Mucosa of rectum (tissue), 2 donors: ENCODE measurements around the gene LPP.

ENCODE experiments used
- H3K27ac ChIP-seq, 2 donors: one replicate each; pipeline ENCODE4 v1.7.0; 2013; ENCODE audit warnings: inconsistent platforms in 2 of 2, low read depth in 2 of 2, low read length in 2 of 2
- H3K27me3 ChIP-seq, 2 donors: one replicate each; pipeline ENCODE4 v1.7.0; 2013; ENCODE audit warnings: low read length in 2 of 2; ENCODE audit not compliant: control insufficient read depth in 2 of 2, insufficient read depth in 2 of 2
- H3K36me3 ChIP-seq, 2 donors: one replicate each; pipeline ENCODE4 v1.7.0; 2013; ENCODE audit warnings: low read length in 2 of 2; ENCODE audit not compliant: control insufficient read depth in 2 of 2, insufficient read depth in 2 of 2
- H3K4me1 ChIP-seq, 2 donors: one replicate each; pipeline ENCODE4 v1.7.0; 2013; ENCODE audit warnings: low read length in 2 of 2, mild to moderate bottlenecking in 1 of 2; ENCODE audit not compliant: control insufficient read depth in 2 of 2, insufficient read depth in 2 of 2
- H3K4me3 ChIP-seq, 2 donors: one replicate each; pipeline ENCODE4 v1.7.0; 2013; ENCODE audit warnings: low read length in 2 of 2
- H3K9ac ChIP-seq, 2 donors: one replicate each; pipeline ENCODE4 v1.7.0; 2013; ENCODE audit warnings: low read length in 2 of 2, low read depth in 1 of 2, mild to moderate bottlenecking in 1 of 2
- H3K9me3 ChIP-seq, 2 donors: one replicate each; pipeline ENCODE4 v1.7.0; 2013; ENCODE audit warnings: low read length in 2 of 2; ENCODE audit not compliant: control insufficient read depth in 2 of 2
- donor health status: healthy.
- donor health status: Normal muscosa, but diverticular disease.

LPP gene

DNA sequence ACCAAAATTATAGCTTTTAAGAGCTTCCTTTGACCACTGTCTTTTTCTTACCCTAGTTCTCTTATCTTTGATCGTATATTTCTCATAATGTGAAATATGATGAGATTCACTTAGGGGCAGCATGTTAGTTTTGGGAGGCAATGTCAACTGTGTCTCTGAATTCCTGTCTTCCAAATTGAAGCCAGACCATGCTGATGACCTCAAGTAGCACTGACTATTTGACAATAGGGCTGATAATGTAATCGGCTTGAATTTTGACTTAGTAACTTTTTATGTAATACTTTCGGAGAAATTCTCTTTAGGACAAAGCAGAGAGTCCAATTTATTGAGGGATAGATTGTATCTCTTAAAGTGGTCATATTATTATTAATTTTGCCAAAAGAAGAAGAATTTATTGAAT lies 722.4 kb downstream of the LPP start:
- no peaks in the 10 kb centered on the region for H3K9me3 ChIP-seq
- no peak overlapping the region for H3K4me3 ChIP-seq
- H3K27me3 ChIP-seq, result no peaks in the 10 kb centered on the region
- H3K27ac ChIP-seq, result no peak overlapping the region
- H3K4me1 ChIP-seq, result no peaks in the 10 kb centered on the region
- no peak overlapping the region for H3K9ac ChIP-seq
- H3K36me3 ChIP-seq, result peaks cover 23 to 34% of the 10 kb centered on the region in 2 donors

DNA sequence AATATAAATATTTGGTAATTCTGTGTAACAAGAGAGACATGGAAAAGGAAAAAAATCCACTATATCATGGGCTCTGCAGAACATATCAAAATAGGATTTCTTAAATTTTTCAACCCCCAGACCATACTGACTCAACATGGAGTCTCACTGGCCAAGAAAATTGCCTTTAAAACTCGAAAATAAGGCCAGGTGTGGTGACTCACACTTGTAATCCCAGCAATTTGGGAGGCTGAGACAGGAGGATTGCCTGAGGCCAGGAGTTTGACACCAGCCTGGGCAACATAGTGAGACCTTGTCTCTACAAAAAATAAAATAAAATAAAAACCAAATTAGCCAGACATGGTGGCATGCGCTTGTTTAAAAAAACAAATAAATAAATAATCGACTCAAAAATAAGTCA lies 723.4 kb downstream of the LPP start:
- Histone ChIP-seq H3K9ac (no peak overlapping the region), H3K4me1 (no peaks in the 10 kb centered on the region), H3K27ac (no peak overlapping the region), H3K36me3 (peaks cover 22 to 31% of the 10 kb centered on the region in 2 donors), H3K9me3 (no peaks in the 10 kb centered on the region), H3K27me3 (no peaks in the 10 kb centered on the region), H3K4me3 (no peak overlapping the region)

DNA sequence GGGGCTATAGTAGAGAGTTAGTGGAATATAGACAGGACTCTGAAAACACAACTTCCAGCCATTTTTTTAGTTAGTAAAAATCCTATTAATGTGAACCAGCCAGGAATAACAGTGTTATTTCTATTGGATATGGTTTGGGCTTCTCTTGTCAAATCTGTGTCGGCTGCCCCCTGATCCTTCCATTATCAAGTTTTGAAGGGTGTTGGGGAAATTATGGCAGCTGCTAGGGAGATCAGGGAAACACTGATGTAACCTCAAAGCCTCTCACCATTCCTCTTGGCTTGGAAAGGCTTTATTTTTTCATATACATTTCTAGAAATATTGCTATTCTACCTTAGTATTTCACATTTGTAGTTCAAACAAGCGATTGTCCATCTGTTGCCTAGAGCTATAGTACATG lies 724.1 kb downstream of the LPP start:
- Histone ChIP-seq H3K9ac (no peak overlapping the region), H3K4me1 (no peaks in the 10 kb centered on the region), H3K27me3 (no peaks in the 10 kb centered on the region), H3K4me3 (no peak overlapping the region), H3K36me3 (peaks cover 21 to 25% of the 10 kb centered on the region in 2 donors), H3K27ac (no peak overlapping the region), H3K9me3 (no peaks in the 10 kb centered on the region)

DNA sequence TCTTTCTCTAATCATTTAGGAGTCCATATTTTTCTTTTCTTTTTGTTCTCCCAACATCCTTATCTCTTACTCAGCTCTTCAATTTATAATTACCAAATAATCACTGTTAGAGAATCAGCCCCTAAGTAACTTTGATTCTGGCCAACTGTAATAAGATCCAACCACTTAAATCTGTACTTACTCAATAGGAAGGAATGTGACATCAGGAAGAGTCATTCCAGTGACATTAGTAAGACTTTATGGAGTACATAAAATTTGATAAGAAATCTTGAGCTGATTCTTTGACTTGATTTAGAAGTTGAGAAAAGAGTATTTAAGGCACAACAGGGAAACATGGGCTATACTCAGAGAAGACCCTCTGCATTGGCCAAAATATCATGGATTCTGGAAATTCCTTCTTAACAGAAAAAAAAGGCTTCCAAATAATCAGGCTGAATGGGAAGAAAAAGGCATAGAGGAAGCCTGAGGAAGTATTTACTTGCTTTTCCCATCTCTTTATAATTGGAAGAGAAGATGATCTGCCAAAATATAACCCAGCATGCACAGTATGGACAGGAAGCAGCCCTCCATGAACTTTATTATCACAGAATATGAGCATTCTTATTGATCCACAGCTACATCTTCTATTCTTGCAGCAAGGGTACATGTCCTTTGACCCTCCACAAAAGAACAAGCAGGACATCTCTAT lies 728.1 kb downstream of the LPP start:
- Histone ChIP-seq H3K27me3 (no peaks in the 10 kb centered on the region), H3K4me1 (no peaks in the 10 kb centered on the region), H3K27ac (no peak overlapping the region), H3K9ac (no peak overlapping the region), H3K36me3 (peaks cover 4 to 6% of the 10 kb centered on the region in 2 donors), H3K4me3 (no peak overlapping the region), H3K9me3 (no peaks in the 10 kb centered on the region)

DNA sequence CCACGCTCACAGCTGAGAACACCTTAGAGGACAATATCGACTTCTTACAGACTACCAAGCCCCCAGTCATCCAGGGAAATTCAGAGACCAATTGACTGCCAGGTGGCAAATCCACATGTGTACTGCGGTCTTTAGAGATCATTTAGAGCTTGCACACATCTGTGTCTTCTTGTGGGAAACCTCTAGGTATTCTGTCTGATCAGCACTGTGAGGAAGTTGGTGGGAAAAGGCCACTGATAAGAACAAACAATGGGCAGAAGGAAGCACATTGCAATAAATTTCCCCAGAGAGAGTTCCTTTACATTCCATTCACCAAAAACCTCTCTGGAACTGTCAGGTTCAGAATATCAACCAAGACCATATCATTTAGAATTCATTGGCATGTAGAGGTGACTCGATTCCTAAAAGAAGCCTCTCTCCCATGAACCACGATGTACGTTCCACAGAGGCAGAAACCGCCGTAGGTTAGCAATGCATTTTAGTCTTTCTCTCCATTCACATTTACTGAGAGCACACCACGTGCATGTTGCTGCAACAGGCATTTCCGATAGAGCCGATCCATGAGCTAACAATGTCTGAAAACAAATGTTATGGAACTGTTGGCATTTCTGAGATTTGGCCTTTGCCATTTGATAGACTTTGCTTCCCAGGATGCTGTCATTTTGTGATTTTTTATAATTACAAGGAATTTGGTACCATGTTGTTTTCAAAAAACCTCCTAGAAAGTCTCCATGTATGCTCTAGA lies 730.5 kb downstream of the LPP start:
- Histone ChIP-seq H3K4me3 (no peak overlapping the region), H3K4me1 (no peaks in the 10 kb centered on the region), H3K36me3 (peaks cover 5 to 8% of the 10 kb centered on the region in 2 donors), H3K27me3 (no peaks in the 10 kb centered on the region), H3K9ac (no peak overlapping the region), H3K27ac (no peak overlapping the region), H3K9me3 (no peaks in the 10 kb centered on the region)

DNA sequence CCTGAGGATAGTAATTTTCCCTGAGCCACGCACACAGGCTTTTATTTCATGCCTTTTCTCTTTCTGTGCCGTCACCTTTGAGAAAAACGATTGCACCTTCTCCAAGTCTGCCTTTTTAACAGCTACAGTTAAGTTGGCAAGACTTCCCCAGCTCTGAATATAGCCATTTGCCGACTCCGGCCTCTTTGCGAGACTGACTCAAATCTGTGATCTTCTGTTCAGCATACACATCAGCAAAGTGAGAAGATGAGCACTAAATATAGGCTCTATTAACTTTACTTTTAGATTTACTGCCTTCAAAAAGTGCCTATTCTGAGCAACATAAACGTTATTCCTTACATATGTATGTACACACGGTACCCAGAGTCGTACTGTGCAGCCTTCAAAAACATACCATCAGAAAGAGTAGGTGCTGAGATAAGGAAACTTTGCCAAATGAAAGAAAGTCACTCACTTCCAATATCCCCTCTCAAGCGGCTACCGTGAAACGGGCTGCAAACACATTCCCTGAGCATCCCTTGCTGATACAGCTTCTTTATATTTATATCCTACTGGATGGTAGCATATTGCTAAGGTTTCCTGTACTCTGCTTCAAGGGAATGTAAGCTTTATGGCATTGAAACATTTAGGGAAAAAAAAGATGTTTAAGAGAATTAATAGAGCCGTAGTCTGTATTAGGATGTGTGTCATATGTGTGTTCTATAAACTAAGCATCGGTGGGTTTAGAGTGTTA lies 734.5 kb downstream of the LPP start:
- Histone ChIP-seq H3K9me3 (no peaks in the 10 kb centered on the region), H3K9ac (no peak overlapping the region), H3K36me3 (peaks cover 8 to 9% of the 10 kb centered on the region in 2 donors), H3K27ac (no peak overlapping the region), H3K27me3 (no peaks in the 10 kb centered on the region), H3K4me3 (no peak overlapping the region), H3K4me1 (no peaks in the 10 kb centered on the region)

DNA sequence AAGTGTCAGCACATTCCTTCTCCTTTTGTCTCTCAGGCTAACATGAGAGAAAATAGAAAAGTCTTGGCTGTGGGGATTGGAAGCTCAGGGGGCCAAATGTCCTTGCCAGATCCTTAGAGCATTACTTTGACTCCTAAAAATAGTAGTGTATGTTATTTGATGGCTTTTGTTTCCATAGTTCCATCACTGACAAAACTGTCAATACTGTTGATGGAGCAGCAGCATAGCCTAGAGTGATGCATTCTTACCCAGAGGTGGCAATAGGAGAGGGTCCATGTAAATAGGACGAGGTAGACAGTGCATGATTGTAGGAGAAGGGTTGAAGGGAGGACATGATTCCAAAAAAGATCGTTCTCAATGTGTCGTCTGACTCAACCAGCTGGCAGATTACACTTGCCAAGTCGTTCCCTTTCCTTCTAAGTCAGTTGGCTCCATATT lies 735.1 kb downstream of the LPP start:
- Histone ChIP-seq H3K4me3 (no peak overlapping the region), H3K36me3 (peaks cover 8 to 9% of the 10 kb centered on the region in 2 donors), H3K9me3 (no peaks in the 10 kb centered on the region), H3K4me1 (no peaks in the 10 kb centered on the region), H3K9ac (no peak overlapping the region), H3K27me3 (no peaks in the 10 kb centered on the region), H3K27ac (no peak overlapping the region)

DNA sequence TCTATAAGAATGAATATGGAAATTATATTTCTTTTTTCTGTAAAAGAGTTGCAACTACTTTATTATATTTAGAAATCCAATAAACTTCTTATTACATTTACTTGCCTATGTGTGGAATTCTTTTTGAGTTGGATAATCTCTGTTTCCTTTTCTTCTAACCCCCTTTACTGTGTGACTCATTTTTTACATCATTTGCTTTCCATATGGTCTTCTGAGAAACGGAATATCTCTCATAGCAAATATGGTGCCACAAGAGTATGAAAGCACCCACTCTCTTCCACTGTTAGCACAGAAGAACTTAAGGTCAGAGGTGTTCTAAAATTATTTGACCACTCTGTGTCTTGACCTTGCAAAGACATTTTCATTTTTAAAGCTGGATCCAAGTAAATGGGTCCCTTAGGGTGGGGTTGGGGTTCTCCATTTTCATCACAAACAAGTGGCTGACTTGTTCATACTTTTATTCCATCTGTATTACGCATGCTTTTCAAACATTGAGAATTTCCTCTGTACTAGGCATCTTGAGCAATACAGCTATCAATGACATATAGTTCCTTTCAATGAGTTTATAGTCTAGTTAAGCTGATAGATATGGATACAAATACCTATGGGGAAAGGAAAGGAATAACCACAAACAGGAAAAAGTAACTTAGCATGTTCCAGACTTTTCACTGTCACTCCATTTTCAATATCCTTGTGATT lies 736.8 kb downstream of the LPP start:
- peaks cover 5 to 9% of the 10 kb centered on the region in 2 donors for H3K36me3 ChIP-seq
- no peak overlapping the region for H3K4me3 ChIP-seq
- no peak overlapping the region for H3K9ac ChIP-seq
- H3K27ac ChIP-seq, result no peak overlapping the region
- no peaks in the 10 kb centered on the region for H3K27me3 ChIP-seq
- no peaks in the 10 kb centered on the region for H3K4me1 ChIP-seq
- no peaks in the 10 kb centered on the region for H3K9me3 ChIP-seq

DNA sequence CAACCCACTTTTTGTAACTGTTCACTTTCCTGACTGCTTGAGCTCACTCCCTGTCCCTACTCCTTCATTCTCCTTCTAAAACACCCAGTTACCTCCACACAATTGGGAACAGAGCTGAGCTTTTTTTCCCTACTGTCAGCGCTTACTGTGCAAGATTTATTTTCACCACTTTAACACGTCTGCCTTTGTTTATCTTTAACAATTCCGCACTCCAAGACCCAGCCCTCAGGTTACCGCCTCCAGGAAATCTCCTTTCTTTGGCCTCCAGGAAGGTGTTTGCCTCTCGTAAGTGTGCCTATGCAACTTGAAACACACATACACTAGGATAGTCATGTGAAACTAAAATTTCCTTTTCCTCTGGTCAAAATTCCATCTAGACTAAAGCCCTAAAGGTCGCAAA lies 745.9 kb downstream of the LPP start:
- Histone ChIP-seq H3K27ac (no peak overlapping the region), H3K9me3 (no peaks in the 10 kb centered on the region), H3K9ac (no peak overlapping the region), H3K27me3 (no peaks in the 10 kb centered on the region), H3K4me3 (no peak overlapping the region), H3K36me3 (no peaks in the 10 kb centered on the region), H3K4me1 (peaks cover 5 to 9% of the 10 kb centered on the region in 2 donors)
